Measurements from ENCODE around the gene HAGHL. TPM values are rescaled to one million over a fixed set of nuclear protein-coding genes. Genes with fewer than 3 reads are reported as not detected.

Gene HAGHL
- total RNA-seq, 1 experiment from 2014 or later = 2.5 TPM

DNA sequence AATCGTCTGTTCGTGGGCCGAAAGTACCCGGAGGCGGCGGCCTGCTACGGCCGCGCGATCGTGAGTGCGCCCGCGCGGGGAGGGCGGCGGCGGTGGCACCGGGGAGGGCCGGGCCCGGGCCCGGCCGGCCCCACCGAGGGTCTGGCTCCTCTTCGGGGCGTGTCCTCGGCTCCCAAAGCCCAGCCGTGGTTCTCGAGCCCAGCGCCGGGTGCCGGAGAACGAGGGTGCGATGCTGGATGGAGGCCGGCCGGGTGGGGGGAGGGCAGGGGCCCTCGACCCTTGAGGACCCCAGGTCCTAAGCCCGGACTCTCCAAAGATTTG is 46.3 kb upstream of the HAGHL start:
- H3K4me1 ChIP-seq (ENCODE audit: insufficient read depth, low read length, poor library complexity, severe bottlenecking) = peaks cover 33% of the 10 kb centered on the region
- CTCF ChIA-PET = interaction anchor here (0.6 kb wide), 1 partner anchor 1474 kb away, joined by 3 read pairs; no protein-coding TSS in a partner anchor
- no peaks in the 10 kb centered on the region for H3K9me3 ChIP-seq (ENCODE audit: low read depth, low read length, poor library complexity, severe bottlenecking)
- TF ChIP-seq, protein P1, sequence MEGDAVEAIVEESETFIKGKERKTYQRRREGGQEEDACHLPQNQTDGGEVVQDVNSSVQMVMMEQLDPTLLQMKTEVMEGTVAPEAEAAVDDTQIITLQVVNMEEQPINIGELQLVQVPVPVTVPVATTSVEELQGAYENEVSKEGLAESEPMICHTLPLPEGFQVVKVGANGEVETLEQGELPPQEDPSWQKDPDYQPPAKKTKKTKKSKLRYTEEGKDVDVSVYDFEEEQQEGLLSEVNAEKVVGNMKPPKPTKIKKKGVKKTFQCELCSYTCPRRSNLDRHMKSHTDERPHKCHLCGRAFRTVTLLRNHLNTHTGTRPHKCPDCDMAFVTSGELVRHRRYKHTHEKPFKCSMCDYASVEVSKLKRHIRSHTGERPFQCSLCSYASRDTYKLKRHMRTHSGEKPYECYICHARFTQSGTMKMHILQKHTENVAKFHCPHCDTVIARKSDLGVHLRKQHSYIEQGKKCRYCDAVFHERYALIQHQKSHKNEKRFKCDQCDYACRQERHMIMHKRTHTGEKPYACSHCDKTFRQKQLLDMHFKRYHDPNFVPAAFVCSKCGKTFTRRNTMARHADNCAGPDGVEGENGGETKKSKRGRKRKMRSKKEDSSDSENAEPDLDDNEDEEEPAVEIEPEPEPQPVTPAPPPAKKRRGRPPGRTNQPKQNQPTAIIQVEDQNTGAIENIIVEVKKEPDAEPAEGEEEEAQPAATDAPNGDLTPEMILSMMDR (conservative IDR thresholded peaks at IDR 0.05; ENCODE audit: low read depth, low read length) = no peak
- no peak for TF ChIP-seq EZH2 (IDR thresholded peaks at IDR 0.05; ENCODE audit: borderline replicate concordance, low read depth, low read length, poor library complexity, severe bottlenecking)
- H3K36me3 ChIP-seq (ENCODE audit: insufficient read depth, low read length, poor library complexity, severe bottlenecking) = peaks cover 23% of the 10 kb centered on the region
- H3K27me3 ChIP-seq (replicated peaks; ENCODE audit: insufficient read depth, low read depth, low read length, poor library complexity) = no peaks in the 10 kb centered on the region
- POLR2A ChIA-PET (ENCODE audit: low non-redundant PET) = no interaction called here
- H3K27ac ChIP-seq (ENCODE audit: low read depth, low read length, poor library complexity, severe bottlenecking) = peak overlapping the region; percentile 86
- H3K4me3 ChIP-seq (ENCODE audit: low read depth, low read length, poor library complexity, severe bottlenecking) = peak overlapping the region; percentile 94
- DNase-seq (ENCODE audit: low spot score) = no peak
- intact Hi-C loops (cut with micrococcal nuclease; ENCODE audit: unreplicated experiment) = no loop called here
- no TSS peak for BruUV-seq (replicated peaks)

DNA sequence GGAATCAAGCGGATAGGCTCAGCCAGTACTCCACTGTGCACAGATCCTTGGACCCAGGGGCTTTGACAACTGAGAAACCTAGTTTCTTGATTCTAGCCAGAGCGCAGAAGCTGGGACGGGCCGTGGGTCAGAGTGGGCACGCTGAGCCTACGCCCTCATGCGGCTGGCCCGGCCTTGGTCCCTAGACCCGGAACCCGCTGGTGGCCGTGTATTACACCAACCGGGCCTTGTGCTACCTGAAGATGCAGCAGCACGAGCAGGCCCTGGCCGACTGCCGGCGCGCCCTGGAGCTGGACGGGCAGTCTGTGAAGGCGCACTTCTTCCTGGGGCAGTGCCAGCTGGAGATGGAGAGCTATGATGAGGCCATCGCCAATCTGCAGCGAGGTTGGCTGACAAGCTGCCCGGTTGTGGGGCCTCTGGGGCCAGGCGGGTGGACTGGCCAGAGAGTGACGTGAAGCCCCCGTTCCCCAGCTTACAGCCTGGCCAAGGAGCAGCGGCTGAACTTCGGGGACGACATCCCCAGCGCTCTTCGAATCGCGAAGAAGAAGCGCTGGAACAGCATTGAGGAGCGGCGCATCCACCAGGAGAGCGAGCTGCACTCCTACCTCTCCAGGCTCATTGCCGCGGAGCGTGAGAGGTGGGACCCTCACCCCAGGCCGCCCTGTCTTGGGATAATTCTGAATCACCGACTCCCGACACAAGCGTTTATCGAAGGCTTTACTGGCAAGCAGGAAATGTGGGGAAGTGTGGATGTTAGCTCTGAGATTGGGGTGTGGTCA is 45.8 kb upstream of the HAGHL start:
- peak overlapping the region; percentile 94 for H3K4me3 ChIP-seq (ENCODE audit: low read depth, low read length, poor library complexity, severe bottlenecking)
- peaks cover 33% of the 10 kb centered on the region for H3K4me1 ChIP-seq (ENCODE audit: insufficient read depth, low read length, poor library complexity, severe bottlenecking)
- H3K27me3 ChIP-seq (replicated peaks; ENCODE audit: insufficient read depth, low read depth, low read length, poor library complexity) = no peaks in the 10 kb centered on the region
- DNase-seq (ENCODE audit: low spot score) = peak; percentile 52
- ChIA-PET POLR2A (ENCODE audit: low non-redundant PET) (interaction anchor here (0.6 kb wide), 1 partner anchor 15 kb away, joined by 3 read pairs; no protein-coding TSS in a partner anchor), CTCF (interaction anchor here (0.5 kb wide), 1 partner anchor 16 kb away, joined by 8 read pairs; no protein-coding TSS in a partner anchor)
- H3K9me3 ChIP-seq (ENCODE audit: low read depth, low read length, poor library complexity, severe bottlenecking) = no peaks in the 10 kb centered on the region
- BruUV-seq (replicated peaks) = no TSS peak
- H3K36me3 ChIP-seq (ENCODE audit: insufficient read depth, low read length, poor library complexity, severe bottlenecking) = peaks cover 23% of the 10 kb centered on the region
- TF ChIP-seq EZH2 (IDR thresholded peaks at IDR 0.05; ENCODE audit: borderline replicate concordance, low read depth, low read length, poor library complexity, severe bottlenecking) = no peak
- TF ChIP-seq, protein P1 (conservative IDR thresholded peaks at IDR 0.05; ENCODE audit: low read depth, low read length) = no peak
- intact Hi-C loops (cut with micrococcal nuclease; ENCODE audit: unreplicated experiment) = no loop called here
- H3K27ac ChIP-seq (ENCODE audit: low read depth, low read length, poor library complexity, severe bottlenecking) = peak overlapping the region; percentile 86

DNA sequence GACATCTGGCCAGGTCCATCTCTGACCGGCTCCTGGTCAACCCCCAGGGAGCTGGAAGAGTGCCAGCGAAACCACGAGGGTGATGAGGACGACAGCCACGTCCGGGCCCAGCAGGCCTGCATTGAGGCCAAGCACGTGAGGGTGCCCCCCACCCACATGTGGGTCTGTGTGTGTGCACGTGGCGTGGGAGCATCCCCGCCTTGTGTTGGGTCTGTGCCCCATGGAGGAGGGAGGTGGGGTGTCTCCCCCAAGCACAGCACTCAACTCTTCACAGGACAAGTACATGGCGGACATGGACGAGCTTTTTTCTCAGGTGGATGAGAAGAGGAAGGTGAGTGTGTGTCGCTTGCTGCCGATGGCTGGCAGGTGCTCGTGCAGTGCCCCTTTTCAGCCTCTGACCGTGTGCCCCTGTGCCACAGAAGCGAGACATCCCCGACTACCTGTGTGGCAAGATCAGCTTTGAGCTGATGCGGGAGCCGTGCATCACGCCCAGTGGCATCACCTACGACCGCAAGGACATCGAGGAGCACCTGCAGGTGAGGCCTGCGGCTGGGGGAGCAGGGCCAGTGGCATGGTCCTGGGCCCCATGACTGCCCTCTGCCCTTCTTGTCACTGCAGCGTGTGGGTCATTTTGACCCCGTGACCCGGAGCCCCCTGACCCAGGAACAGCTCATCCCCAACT is 45.0 kb upstream of the HAGHL start:
- TF ChIP-seq, protein P1 (conservative IDR thresholded peaks at IDR 0.05; ENCODE audit: low read depth, low read length) = no peak
- no peak for TF ChIP-seq EZH2 (IDR thresholded peaks at IDR 0.05; ENCODE audit: borderline replicate concordance, low read depth, low read length, poor library complexity, severe bottlenecking)
- Histone ChIP-seq H3K9me3 (ENCODE audit: low read depth, low read length, poor library complexity, severe bottlenecking) (no peaks in the 10 kb centered on the region), H3K4me1 (ENCODE audit: insufficient read depth, low read length, poor library complexity, severe bottlenecking) (peaks cover 33% of the 10 kb centered on the region), H3K4me3 (ENCODE audit: low read depth, low read length, poor library complexity, severe bottlenecking) (peak overlapping the region; percentile 94), H3K36me3 (ENCODE audit: insufficient read depth, low read length, poor library complexity, severe bottlenecking) (peaks cover 25% of the 10 kb centered on the region), H3K27me3 (replicated peaks; ENCODE audit: insufficient read depth, low read depth, low read length, poor library complexity) (no peaks in the 10 kb centered on the region), H3K27ac (ENCODE audit: low read depth, low read length, poor library complexity, severe bottlenecking) (peak overlapping the region; percentile 86)
- no peak for DNase-seq (ENCODE audit: low spot score)
- TSS peak; percentile 90 for BruUV-seq (replicated peaks)
- ChIA-PET POLR2A (ENCODE audit: low non-redundant PET) (interaction anchor here (0.6 kb wide), 1 partner anchor 14 kb away, joined by 3 read pairs; no protein-coding TSS in a partner anchor), CTCF (interaction anchor here (0.5 kb wide), 1 partner anchor 17 kb away, joined by 8 read pairs; no protein-coding TSS in a partner anchor)
- intact Hi-C loops (cut with micrococcal nuclease; ENCODE audit: unreplicated experiment) = no loop called here

All from A673 (cell line).